Smooth muscle cell (in vitro differentiated cells): Measurements from ENCODE around the gene NRXN3. TPM values are rescaled to one million over a fixed set of nuclear protein-coding genes. Genes with fewer than 3 reads are reported as not detected.

Experiments
- DNase-seq: peaks from one replicate; lab custom pipeline; 2025; ENCODE audit not compliant: unreplicated experiment; lab: John Stamatoyannopoulos, UW
- H2AFZ ChIP-seq: fragments of 200-600 bp; sonication (generic); 2 replicates; pipeline ENCODE4 v1.6.0; 2016; ENCODE audit warnings: antibody characterized with exemption, low read depth, mild to moderate bottlenecking
- H3F3A ChIP-seq: fragments of 200-600 bp; sonication (generic); 2 replicates; pipeline ENCODE4 v1.6.0; 2017; ENCODE audit warnings: antibody characterized with exemption, low read depth
- H3K27ac ChIP-seq: fragments of 200-600 bp; sonication (generic); 2 replicates; pipeline ENCODE4 v1.5.1; 2016; ENCODE audit warnings: low read depth, mild to moderate bottlenecking
- H3K27me3 ChIP-seq: fragments of 200-600 bp; sonication (generic); 2 replicates; pipeline ENCODE4 v1.6.1; 2016; ENCODE audit warnings: low read depth, mild to moderate bottlenecking
- H3K36me3 ChIP-seq: fragments of 200-600 bp; sonication (generic); 2 replicates; pipeline ENCODE4 v1.5.1; 2016; ENCODE audit warnings: low read depth
- H3K4me1 ChIP-seq: fragments of 200-600 bp; sonication (generic); 2 replicates; pipeline ENCODE4 v1.5.1; 2016; ENCODE audit warnings: low read depth
- H3K4me2 ChIP-seq: fragments of 200-600 bp; sonication (generic); 2 replicates; pipeline ENCODE4 v1.6.0; 2016; ENCODE audit warnings: mild to moderate bottlenecking
- H3K4me3 ChIP-seq: fragments of 200-600 bp; sonication (generic); 2 replicates; pipeline ENCODE4 v1.5.1; 2016; ENCODE audit warnings: mild to moderate bottlenecking
- H3K79me2 ChIP-seq: fragments of 200-600 bp; sonication (generic); 2 replicates; pipeline ENCODE4 v1.6.0; 2016; ENCODE audit warnings: low read depth, mild to moderate bottlenecking
- H3K9ac ChIP-seq: fragments of 200-600 bp; sonication (generic); 2 replicates; pipeline ENCODE4 v1.6.0; 2016; ENCODE audit warnings: low read depth
- H3K9me3 ChIP-seq: fragments of 200-600 bp; sonication (generic); replicated peaks from 2 replicates; pipeline ENCODE4 v1.5.1; 2016; ENCODE audit warnings: low read depth
- H4K20me1 ChIP-seq: fragments of 200-600 bp; sonication (generic); 2 replicates; pipeline ENCODE4 v1.6.0; 2016; ENCODE audit warnings: low read depth
- CTCF ChIP-seq: fragments of 200-600 bp; sonication (generic); IDR thresholded peaks from 2 replicates; pipeline ENCODE4 v1.5.1; 2017; ENCODE audit warnings: borderline replicate concordance, mild to moderate bottlenecking, antibody characterized with exemption; ENCODE audit not compliant: insufficient read depth, poor library complexity, severe bottlenecking
- WGBS: methylation state at CpG from one replicate; pipeline ENCODE4 v1.1.7; 2016; ENCODE audit warnings: low lambda C conversion rate; 5-methylcytosine and 5-hydroxymethylcytosine counted together
- polyA plus RNA-seq: library from polyadenylated mRNA; unstranded; fragments of >200 nt; fragmentation: Nextera tagmentation; extraction: Ambion mirVana; gene quantifications from 2 replicates; pipeline ENCODE4 v1.2.1, GENCODE V29; 2016
- total RNA-seq: library from RNA; depleted of rRNA; stranded (reverse); fragments of >200 nt; gene quantifications from 2 replicates; pipeline ENCODE4 v1.2.3, GENCODE V29; 2014

NRXN3 gene
- total and polyA plus RNA-seq, 2 experiments from 2014 or later, result 1.2 to 7.0 TPM

GRCh38 chr14:78805570-78805969 lies 635.4 kb downstream of the NRXN3 start:
- Histone ChIP-seq H3K27ac (no peak overlapping the region), H3F3A (no peaks in the 10 kb centered on the region), H3K4me3 (no peak overlapping the region), H2AFZ (no peak overlapping the region), H3K79me2 (no peaks in the 10 kb centered on the region), H3K9me3 (no peaks in the 10 kb centered on the region), H3K4me2 (no peak overlapping the region), H3K4me1 (no peaks in the 10 kb centered on the region), H3K9ac (no peak overlapping the region), H3K27me3 (no peaks in the 10 kb centered on the region), H4K20me1 (no peaks in the 10 kb centered on the region), H3K36me3 (no peaks in the 10 kb centered on the region)
- DNase-seq, result no peak
- TF ChIP-seq CTCF, result no peak
- 60% methylated on average over 3 of the region's 3 CpGs for WGBS

GRCh38 chr14:78823035-78823434 lies 652.9 kb downstream of the NRXN3 start:
- 92% methylated on average over 3 of the region's 3 CpGs for WGBS
- Histone ChIP-seq H3K36me3 (no peaks in the 10 kb centered on the region), H3K9ac (no peak overlapping the region), H3K27ac (no peak overlapping the region), H4K20me1 (no peaks in the 10 kb centered on the region), H2AFZ (no peak overlapping the region), H3F3A (no peaks in the 10 kb centered on the region), H3K4me2 (no peak overlapping the region), H3K9me3 (no peaks in the 10 kb centered on the region), H3K4me1 (no peaks in the 10 kb centered on the region), H3K79me2 (no peaks in the 10 kb centered on the region), H3K27me3 (peaks cover under 1% of the 10 kb centered on the region), H3K4me3 (no peak overlapping the region)
- DNase-seq, result no peak
- TF ChIP-seq CTCF, result no peak

- no peaks in the 10 kb centered on the region for H4K20me1 ChIP-seq
- H3K36me3 ChIP-seq, result no peaks in the 10 kb centered on the region
- no peaks in the 10 kb centered on the region for H3F3A ChIP-seq
- no peak overlapping the region for H2AFZ ChIP-seq
- H3K9me3 ChIP-seq, result no peaks in the 10 kb centered on the region
- H3K79me2 ChIP-seq, result no peaks in the 10 kb centered on the region
- H3K27me3 ChIP-seq, result no peaks in the 10 kb centered on the region
- no peak overlapping the region for H3K4me2 ChIP-seq
- no peak overlapping the region for H3K27ac ChIP-seq
- TF ChIP-seq CTCF, result no peak
- no peaks in the 10 kb centered on the region for H3K4me1 ChIP-seq
- 83% methylated on average over 2 of the region's 2 CpGs for WGBS
- no peak overlapping the region for H3K9ac ChIP-seq
- no peak overlapping the region for H3K4me3 ChIP-seq
- DNase-seq, result no peak
Measured at GRCh38 chr14:78823516-78823915, 653.3 kb downstream of the NRXN3 start.

GRCh38 chr14:78829274-78829673 lies 659.1 kb downstream of the NRXN3 start:
- Histone ChIP-seq H3K9me3 (no peaks in the 10 kb centered on the region), H3K27me3 (peaks cover 10% of the 10 kb centered on the region), H3F3A (no peaks in the 10 kb centered on the region), H3K9ac (no peak overlapping the region), H3K4me1 (no peaks in the 10 kb centered on the region), H3K36me3 (no peaks in the 10 kb centered on the region), H3K4me3 (no peak overlapping the region), H4K20me1 (no peaks in the 10 kb centered on the region), H3K4me2 (no peak overlapping the region), H3K79me2 (no peaks in the 10 kb centered on the region), H2AFZ (no peak overlapping the region), H3K27ac (no peak overlapping the region)
- no peak for DNase-seq
- no peak for TF ChIP-seq CTCF
- 96% methylated on average over 1 of the region's 1 CpG for WGBS
